NB4 (cell line): ENCODE measurements around the gene GRIK4.

Experiments used
- CTCF ChIP-seq: IDR thresholded peaks from one replicate; pipeline ENCODE4 v1.5.1; 2012; ENCODE audit warnings: low read depth, low read length
- MAX ChIP-seq: IDR thresholded peaks from 2 replicates; pipeline ENCODE4 v1.6.1; 2011; ENCODE audit warnings: low read depth, low read length
- POLR2A ChIP-seq: IDR thresholded peaks from 2 replicates; pipeline ENCODE4 v1.6.1; 2011; ENCODE audit warnings: mild to moderate bottlenecking; ENCODE audit not compliant: insufficient read length; ENCODE audit errors: extremely low read depth

DNA sequence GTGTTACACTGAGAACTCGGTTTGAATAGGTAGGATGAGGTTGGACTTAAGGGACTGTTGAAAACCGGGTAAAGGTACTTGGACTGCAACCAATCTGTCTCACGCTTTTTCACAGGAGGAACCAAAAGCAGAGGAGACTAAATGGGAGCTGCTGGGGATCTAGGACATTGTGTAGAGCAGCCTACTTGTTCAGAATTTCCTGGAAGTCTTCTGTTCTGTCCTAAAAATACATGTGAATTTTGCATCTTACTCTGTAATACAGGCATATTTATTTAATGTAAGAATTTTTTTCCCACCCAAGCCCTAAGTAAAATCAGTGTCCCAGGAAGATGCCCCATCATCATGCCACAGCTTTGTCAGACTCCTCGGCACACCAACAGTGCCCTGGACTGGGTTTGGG lies 460.3 kb downstream of the GRIK4 start:
- TF ChIP-seq CTCF (no peak), MAX (no peak), POLR2A (no peak)
